Right atrium auricular region (tissue), 2 donors: ENCODE results near the gene LRP8. TPM values are rescaled to one million over a fixed set of nuclear protein-coding genes. Genes with fewer than 3 reads are reported as not detected.

ENCODE experiments used
- DNase-seq: peaks from one replicate; pipeline ENCODE4 v3.0.0-alpha.2; 2019; ENCODE audit warnings: low spot score
- H3K27ac ChIP-seq, 2 donors: fragments of 200-600 bp; sonication (generic); 1 replicate in 1 of 2; 2 replicates in 1 of 2; pipeline ENCODE4 v1.5.1; 2016 to 2019
- H3K27me3 ChIP-seq, 2 donors: fragments of 200-600 bp; sonication (generic); one replicate each; pipeline versions ENCODE4 v1.5.1 to v1.6.0; 2017 to 2019
- H3K36me3 ChIP-seq: fragments of 200-600 bp; sonication (generic); one replicate; pipeline ENCODE4 v1.5.1; 2016
- H3K4me1 ChIP-seq, 2 donors: fragments of 200-600 bp; sonication (generic); one replicate each; pipeline versions ENCODE4 v1.5.1 to v1.6.0; 2017 to 2019
- H3K4me3 ChIP-seq, 2 donors: fragments of 200-600 bp; sonication (generic); 1 replicate in 1 of 2; 2 replicates in 1 of 2; pipeline ENCODE4 v1.5.1; 2017 to 2019; ENCODE audit warnings: mild to moderate bottlenecking in 1 of 2, moderate library complexity in 1 of 2
- H3K9me3 ChIP-seq, 2 donors: fragments of 200-600 bp; sonication (generic); one replicate each; pipeline ENCODE4 v1.5.1; 2019
- total RNA-seq, 2 donors: library from RNA; depleted of rRNA; stranded (reverse); fragments of >200 nt; gene quantifications; one replicate each; pipeline ENCODE4 v1.1.0, GENCODE V29; 2016
- TF ChIP-seq, protein P1 (sequence below), 2 donors: fragments of 200-600 bp; sonication (generic); IDR thresholded peaks; one replicate each; pipeline ENCODE4 v1.5.1; 2019; ENCODE audit warnings: antibody characterized with exemption in 2 of 2

The LRP8 gene
- total RNA-seq, 2 donors from 2014 or later: 2.2 to 3.6 TPM

DNA sequence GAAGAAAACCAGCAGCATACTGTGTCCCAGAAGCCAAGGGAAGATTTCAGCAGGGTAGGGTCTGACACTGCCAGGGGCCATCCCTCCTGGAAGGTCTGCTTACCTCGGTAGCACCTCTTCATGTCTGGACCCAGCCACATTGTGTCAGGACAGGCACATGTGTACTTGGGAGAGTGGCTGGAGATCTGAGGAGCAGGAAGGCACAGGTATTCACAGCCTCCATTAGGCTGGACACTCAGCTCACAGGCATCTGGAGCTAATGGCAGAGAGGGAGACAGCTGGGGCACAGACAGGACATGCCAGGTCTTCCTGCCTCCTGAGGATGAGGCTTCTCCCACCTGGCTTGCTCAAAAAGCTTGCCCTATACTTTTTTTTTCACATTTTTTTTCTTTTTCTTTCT lies 69.7 kb downstream of the LRP8 start:
- H3K36me3 ChIP-seq: no peaks in the 10 kb centered on the region
- no peaks in the 10 kb centered on the region for H3K9me3 ChIP-seq
- no peaks in the 10 kb centered on the region for H3K27me3 ChIP-seq
- H3K4me1 ChIP-seq: peaks cover 0 to 9% of the 10 kb centered on the region in 2 donors
- TF ChIP-seq, protein P1, sequence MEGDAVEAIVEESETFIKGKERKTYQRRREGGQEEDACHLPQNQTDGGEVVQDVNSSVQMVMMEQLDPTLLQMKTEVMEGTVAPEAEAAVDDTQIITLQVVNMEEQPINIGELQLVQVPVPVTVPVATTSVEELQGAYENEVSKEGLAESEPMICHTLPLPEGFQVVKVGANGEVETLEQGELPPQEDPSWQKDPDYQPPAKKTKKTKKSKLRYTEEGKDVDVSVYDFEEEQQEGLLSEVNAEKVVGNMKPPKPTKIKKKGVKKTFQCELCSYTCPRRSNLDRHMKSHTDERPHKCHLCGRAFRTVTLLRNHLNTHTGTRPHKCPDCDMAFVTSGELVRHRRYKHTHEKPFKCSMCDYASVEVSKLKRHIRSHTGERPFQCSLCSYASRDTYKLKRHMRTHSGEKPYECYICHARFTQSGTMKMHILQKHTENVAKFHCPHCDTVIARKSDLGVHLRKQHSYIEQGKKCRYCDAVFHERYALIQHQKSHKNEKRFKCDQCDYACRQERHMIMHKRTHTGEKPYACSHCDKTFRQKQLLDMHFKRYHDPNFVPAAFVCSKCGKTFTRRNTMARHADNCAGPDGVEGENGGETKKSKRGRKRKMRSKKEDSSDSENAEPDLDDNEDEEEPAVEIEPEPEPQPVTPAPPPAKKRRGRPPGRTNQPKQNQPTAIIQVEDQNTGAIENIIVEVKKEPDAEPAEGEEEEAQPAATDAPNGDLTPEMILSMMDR (IDR thresholded peaks at IDR 0.05): no peak
- DNase-seq: no peak
- no peak overlapping the region for H3K4me3 ChIP-seq
- H3K27ac ChIP-seq: no peak overlapping the region

DNA sequence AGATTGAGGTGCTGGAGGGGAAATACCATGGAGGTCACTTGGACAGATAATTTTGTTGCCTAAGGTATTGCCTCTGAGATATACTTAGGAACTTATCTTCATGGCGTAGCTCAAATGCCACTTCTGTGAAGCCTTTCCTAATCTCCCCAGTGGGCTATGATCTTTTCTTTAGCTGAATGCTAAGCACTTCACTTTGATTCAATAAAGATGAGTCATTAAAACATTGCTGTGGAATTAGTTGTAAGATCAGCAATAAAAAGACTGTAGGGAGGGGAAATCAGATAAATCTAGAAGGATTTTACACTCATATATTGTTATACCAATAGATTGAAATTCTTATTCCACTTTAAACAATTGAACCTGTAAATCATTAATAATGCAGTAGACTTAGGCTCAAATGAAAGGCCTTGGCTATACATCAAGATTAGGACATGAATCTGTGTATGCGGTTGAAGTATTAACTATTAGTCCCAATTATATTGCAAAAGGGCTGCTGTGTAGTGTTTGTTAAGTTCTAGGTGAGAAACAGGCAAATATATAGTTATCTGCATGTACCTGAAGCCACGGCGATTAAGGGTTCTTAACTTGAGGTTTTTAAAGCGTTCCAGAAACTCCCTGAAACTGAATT lies 70.3 kb downstream of the LRP8 start:
- Histone ChIP-seq H3K9me3 (no peaks in the 10 kb centered on the region), H3K4me1 (peaks cover 0 to 9% of the 10 kb centered on the region in 2 donors), H3K4me3 (no peak overlapping the region), H3K27me3 (no peaks in the 10 kb centered on the region), H3K36me3 (no peaks in the 10 kb centered on the region), H3K27ac (no peak overlapping the region)
- DNase-seq: no peak
- TF ChIP-seq, protein P1 (IDR thresholded peaks at IDR 0.05): no peak

DNA sequence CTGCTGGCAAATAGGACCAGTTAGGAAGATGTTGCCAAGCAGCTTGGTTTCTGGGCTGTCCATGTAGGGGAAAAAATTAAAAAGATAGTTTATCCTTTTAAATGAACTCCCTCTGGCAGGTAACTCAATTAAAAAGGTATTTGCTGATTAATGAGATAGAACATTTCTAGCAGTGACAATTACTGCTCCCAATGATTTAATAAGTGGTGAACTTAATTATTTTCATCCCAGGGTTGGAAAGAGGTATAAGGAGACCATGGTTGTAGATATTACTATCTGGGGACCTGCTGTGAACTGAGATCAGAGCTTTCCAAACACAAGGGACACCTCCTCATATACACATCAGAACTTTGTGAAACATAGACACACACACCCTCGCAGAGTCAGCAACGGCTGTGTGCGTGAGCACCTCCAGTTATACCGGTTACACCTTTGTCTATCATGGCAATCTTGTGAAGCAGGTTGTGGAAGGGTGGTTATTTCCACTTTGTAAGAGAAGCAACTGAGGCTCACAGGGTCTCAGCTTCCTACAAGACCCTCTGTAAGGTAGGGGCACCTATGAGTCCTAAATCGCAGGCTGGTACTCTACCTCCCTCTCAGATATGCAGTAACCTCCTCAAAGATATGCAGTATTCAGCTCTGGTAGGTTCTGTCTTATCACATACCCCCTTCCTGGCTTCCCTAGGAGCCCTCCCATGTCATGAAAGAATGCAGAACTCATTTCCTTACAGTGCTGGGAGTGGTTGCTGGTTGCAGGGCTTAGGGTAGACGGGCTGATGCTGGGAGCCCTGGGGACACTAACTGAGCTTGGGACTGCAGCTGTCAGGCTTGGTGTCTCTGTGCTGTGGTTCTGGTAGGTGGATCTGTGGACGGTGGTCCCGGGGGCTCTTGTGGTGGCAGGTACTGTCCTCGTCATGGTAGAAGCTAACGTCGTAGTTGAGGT lies 71.1 kb downstream of the LRP8 start:
- no peak for DNase-seq
- Histone ChIP-seq H3K9me3 (no peaks in the 10 kb centered on the region), H3K4me1 (peaks cover 0 to 9% of the 10 kb centered on the region in 2 donors), H3K4me3 (no peak overlapping the region), H3K27me3 (no peaks in the 10 kb centered on the region), H3K27ac (no peak overlapping the region), H3K36me3 (no peaks in the 10 kb centered on the region)
- TF ChIP-seq, protein P1 (IDR thresholded peaks at IDR 0.05): no peak

GRCh38 chr1:53255031-53255430 lies 72.8 kb downstream of the LRP8 start:
- H3K4me1 ChIP-seq: peaks cover 0 to 9% of the 10 kb centered on the region in 2 donors
- no peaks in the 10 kb centered on the region for H3K36me3 ChIP-seq
- no peaks in the 10 kb centered on the region for H3K9me3 ChIP-seq
- DNase-seq: no peak
- TF ChIP-seq, protein P1 (IDR thresholded peaks at IDR 0.05): no peak
- no peak overlapping the region for H3K4me3 ChIP-seq
- H3K27ac ChIP-seq: no peak overlapping the region
- no peaks in the 10 kb centered on the region for H3K27me3 ChIP-seq

DNA sequence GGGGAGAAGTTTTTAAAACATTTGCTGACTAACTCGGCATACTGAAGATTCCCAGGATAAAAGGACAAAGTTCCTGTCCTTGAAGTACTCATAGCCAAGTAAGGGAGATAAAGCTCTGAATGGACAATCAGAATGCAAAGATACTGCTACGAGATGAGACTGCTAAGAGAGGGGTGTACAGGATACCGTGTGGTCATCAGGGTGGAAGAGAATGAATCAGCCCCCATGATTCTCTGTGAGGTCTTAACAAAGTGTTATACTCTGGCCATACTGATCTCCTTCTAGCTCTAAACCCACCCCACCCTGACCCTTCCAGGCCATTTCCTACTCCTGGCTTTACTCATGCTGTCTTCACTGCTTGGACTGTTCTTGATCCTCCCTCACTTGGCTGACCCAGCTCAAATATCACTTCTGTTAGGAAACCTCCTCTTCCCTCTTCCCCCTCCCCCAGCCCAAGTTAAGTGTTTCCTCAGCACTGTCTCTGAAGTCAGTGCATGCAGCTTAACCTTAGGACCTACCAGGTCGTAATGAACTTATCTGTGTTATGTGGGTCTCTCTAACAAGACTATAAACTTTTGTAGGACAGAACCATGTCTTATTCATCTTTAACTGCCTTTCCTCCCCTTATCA lies 73.7 kb downstream of the LRP8 start:
- no peaks in the 10 kb centered on the region for H3K9me3 ChIP-seq
- peaks cover 0 to 9% of the 10 kb centered on the region in 2 donors for H3K4me1 ChIP-seq
- H3K36me3 ChIP-seq: no peaks in the 10 kb centered on the region
- no peak overlapping the region for H3K27ac ChIP-seq
- DNase-seq: no peak
- no peak overlapping the region for H3K4me3 ChIP-seq
- H3K27me3 ChIP-seq: no peaks in the 10 kb centered on the region
- TF ChIP-seq, protein P1 (IDR thresholded peaks at IDR 0.05): no peak
